Measurements from ENCODE around the gene IGF2. TPM values are rescaled to one million over a fixed set of nuclear protein-coding genes. Genes with fewer than 3 reads are reported as not detected.

Gene IGF2
- total and polyA plus RNA-seq, 2 donors (not counting 3 experiments of a cell fraction or from before 2014, with no cell fraction given), result 5.7 to 21.0 TPM

DNA sequence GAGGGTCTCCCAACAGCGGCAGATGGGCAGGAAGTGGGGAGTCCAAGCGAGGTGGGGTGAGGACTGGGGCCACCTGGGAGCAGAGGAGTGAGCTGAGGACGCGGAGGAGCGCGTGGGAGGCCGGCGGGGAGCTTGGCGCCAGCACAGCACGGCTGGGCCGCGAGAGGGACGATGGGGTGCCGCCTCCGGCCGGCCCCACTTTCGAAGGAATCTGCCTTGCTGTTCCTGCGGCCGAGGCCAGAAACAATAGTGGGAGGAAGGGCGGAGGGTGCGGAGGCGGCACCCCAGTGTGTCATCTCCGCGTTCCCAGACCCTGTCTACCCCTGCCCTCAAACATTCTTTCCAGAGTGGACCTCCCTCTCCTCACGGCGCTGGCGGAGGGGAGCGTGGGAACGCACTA lies 16.3 kb upstream of the IGF2 start:
- no peaks in the 10 kb centered on the region for H3K79me2 ChIP-seq (ENCODE audit: control insufficient read depth, insufficient read depth, low read length)
- no peak overlapping the region for H2AFZ ChIP-seq (ENCODE audit: low read depth, low read length)
- no peak overlapping the region for H3K4me2 ChIP-seq (ENCODE audit: insufficient read depth, low read length)
- FAIRE-seq (no peak), DNase-seq (ENCODE audit: low read depth, low spot score) (no peak)
- intact Hi-C loops (cut with micrococcal nuclease), result no loop called here
- H4K20me1 ChIP-seq (replicated peaks; ENCODE audit: control insufficient read depth, extremely low read depth, insufficient read depth, low read length), result no peaks in the 10 kb centered on the region
- ChIA-PET CTCF (interaction anchor here (0.8 to 12.6 kb wide), 20 partner anchors 11 to 609 kb away, joined by 3 to 868 read pairs (median 7); partner anchors contain the start of gene SYT8), POLR2A (no interaction called here)
- H3K36me3 ChIP-seq (ENCODE audit: control insufficient read depth in 2 of 2, extremely low read depth in 1 of 2, insufficient read depth in 2 of 2, low read length in 2 of 2), result no peaks in the 10 kb centered on the region
- H3K9me1 ChIP-seq (replicated peaks; ENCODE audit: control insufficient read depth, extremely low read depth, insufficient read depth, low read length), result no peaks in the 10 kb centered on the region
- BruUV-seq (replicated peaks), result no TSS peak
- no peak overlapping the region for H3K27ac ChIP-seq (ENCODE audit: insufficient read depth, low read depth, low read length)
- dilution Hi-C loops (cut with MboI; ENCODE audit: extremely low pct_ligation_motif_present, low sequenced_read_pairs), result no loop called here
- no peaks in the 10 kb centered on the region for H3K9me3 ChIP-seq (replicated peaks; ENCODE audit: control insufficient read depth, insufficient read depth, low read length)
- no peaks in the 10 kb centered on the region for H3K4me1 ChIP-seq (ENCODE audit: control insufficient read depth, extremely low read depth, insufficient read depth, low read length)
- H3K9ac ChIP-seq (replicated peaks; ENCODE audit: extremely low read depth, insufficient read depth, low read length), result no peak overlapping the region
- no peak for TF ChIP-seq POLR2A (IDR thresholded peaks at IDR 0.05; ENCODE audit: low read depth, low read length)
- no peak for TF ChIP-seq GATA2 (IDR thresholded peaks at IDR 0.05; ENCODE audit: insufficient read depth, insufficient read length, low read depth, low read length)
- TF ChIP-seq, protein P1, sequence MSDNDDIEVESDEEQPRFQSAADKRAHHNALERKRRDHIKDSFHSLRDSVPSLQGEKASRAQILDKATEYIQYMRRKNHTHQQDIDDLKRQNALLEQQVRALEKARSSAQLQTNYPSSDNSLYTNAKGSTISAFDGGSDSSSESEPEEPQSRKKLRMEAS (IDR thresholded peaks at IDR 0.05; ENCODE audit: insufficient read depth, insufficient read length), result no peak
- no peak for TF ChIP-seq POLR2AphosphoS5 (IDR thresholded peaks at IDR 0.05; ENCODE audit: insufficient read depth, low read depth, low read length)
- no peak for TF ChIP-seq MYC (IDR thresholded peaks at IDR 0.05; ENCODE audit: low read depth, low read length)
- H3K4me3 ChIP-seq (replicated peaks in 1 of 3; ENCODE audit: insufficient read depth in 1 of 3, low read depth in 1 of 3, low read length in 3 of 3), result no peak overlapping the region
- H3K27me3 ChIP-seq (ENCODE audit: control insufficient read depth in 2 of 2, insufficient read depth in 2 of 2, low read length in 2 of 2), result peaks cover 0 to 2% of the 10 kb centered on the region in 2 experiments

DNA sequence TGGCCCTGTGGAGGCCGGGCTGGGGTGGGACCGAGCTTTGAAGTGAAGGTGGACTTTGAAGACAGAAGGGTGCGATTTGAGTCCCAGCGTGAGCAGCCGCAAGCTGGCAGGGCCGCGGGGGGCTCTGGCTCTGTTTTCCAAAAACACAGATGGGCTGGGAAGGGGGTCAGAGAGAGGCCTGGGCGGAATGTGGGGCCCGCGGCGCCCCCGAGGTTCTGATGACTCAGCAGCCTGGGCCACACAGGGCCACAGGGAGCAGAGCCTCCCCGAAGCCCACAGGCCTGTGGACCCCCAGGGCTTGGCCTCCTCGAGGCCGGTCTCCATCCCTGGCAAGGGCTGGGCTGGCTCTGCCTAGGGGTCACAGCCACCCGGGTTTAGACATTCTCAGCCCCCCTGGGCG lies 15.7 kb upstream of the IGF2 start:
- Histone ChIP-seq H3K79me2 (ENCODE audit: control insufficient read depth, insufficient read depth, low read length) (no peaks in the 10 kb centered on the region), H3K36me3 (ENCODE audit: control insufficient read depth in 2 of 2, extremely low read depth in 1 of 2, insufficient read depth in 2 of 2, low read length in 2 of 2) (no peaks in the 10 kb centered on the region), H2AFZ (ENCODE audit: low read depth, low read length) (no peak overlapping the region), H3K4me1 (ENCODE audit: control insufficient read depth, extremely low read depth, insufficient read depth, low read length) (no peaks in the 10 kb centered on the region), H3K9me3 (replicated peaks; ENCODE audit: control insufficient read depth, insufficient read depth, low read length) (no peaks in the 10 kb centered on the region), H3K4me3 (replicated peaks in 1 of 3; ENCODE audit: insufficient read depth in 1 of 3, low read depth in 1 of 3, low read length in 3 of 3) (no peak overlapping the region), H3K9me1 (replicated peaks; ENCODE audit: control insufficient read depth, extremely low read depth, insufficient read depth, low read length) (no peaks in the 10 kb centered on the region), H3K9ac (replicated peaks; ENCODE audit: extremely low read depth, insufficient read depth, low read length) (no peak overlapping the region), H3K4me2 (ENCODE audit: insufficient read depth, low read length) (no peak overlapping the region), H3K27me3 (ENCODE audit: control insufficient read depth in 2 of 2, insufficient read depth in 2 of 2, low read length in 2 of 2) (peaks cover 3% of the 10 kb centered on the region in 2 experiments), H4K20me1 (replicated peaks; ENCODE audit: control insufficient read depth, extremely low read depth, insufficient read depth, low read length) (no peaks in the 10 kb centered on the region), H3K27ac (ENCODE audit: insufficient read depth, low read depth, low read length) (no peak overlapping the region)
- no TSS peak for BruUV-seq (replicated peaks)
- FAIRE-seq, result no peak
- TF ChIP-seq, protein P2, sequence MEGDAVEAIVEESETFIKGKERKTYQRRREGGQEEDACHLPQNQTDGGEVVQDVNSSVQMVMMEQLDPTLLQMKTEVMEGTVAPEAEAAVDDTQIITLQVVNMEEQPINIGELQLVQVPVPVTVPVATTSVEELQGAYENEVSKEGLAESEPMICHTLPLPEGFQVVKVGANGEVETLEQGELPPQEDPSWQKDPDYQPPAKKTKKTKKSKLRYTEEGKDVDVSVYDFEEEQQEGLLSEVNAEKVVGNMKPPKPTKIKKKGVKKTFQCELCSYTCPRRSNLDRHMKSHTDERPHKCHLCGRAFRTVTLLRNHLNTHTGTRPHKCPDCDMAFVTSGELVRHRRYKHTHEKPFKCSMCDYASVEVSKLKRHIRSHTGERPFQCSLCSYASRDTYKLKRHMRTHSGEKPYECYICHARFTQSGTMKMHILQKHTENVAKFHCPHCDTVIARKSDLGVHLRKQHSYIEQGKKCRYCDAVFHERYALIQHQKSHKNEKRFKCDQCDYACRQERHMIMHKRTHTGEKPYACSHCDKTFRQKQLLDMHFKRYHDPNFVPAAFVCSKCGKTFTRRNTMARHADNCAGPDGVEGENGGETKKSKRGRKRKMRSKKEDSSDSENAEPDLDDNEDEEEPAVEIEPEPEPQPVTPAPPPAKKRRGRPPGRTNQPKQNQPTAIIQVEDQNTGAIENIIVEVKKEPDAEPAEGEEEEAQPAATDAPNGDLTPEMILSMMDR (IDR thresholded peaks at IDR 0.05; ENCODE audit: extremely low read depth in 1 of 2, insufficient read depth in 1 of 2, low read depth in 1 of 2, low read length in 2 of 2), result no peak
- TF ChIP-seq, protein P1 (IDR thresholded peaks at IDR 0.05; ENCODE audit: insufficient read depth, insufficient read length), result no peak
- TF ChIP-seq FOS (IDR thresholded peaks at IDR 0.05; ENCODE audit: borderline replicate concordance, insufficient read depth, low read length) (no peak), GATA2 (IDR thresholded peaks at IDR 0.05; ENCODE audit: insufficient read depth, insufficient read length, low read depth, low read length) (no peak), EZH2 (IDR thresholded peaks at IDR 0.05; ENCODE audit: borderline replicate concordance, low read depth, low read length, severe bottlenecking) (no peak)
- dilution Hi-C loops (cut with MboI; ENCODE audit: extremely low pct_ligation_motif_present, low sequenced_read_pairs), result no loop called here
- intact Hi-C loops (cut with micrococcal nuclease), result no loop called here
- no peak for DNase-seq (ENCODE audit: low read depth, low spot score)
- ChIA-PET CTCF (interaction anchor here (1.0 to 12.6 kb wide), 8 partner anchors 118 to 560 kb away, joined by 4 to 868 read pairs (median 78); partner anchors contain the start of gene MRPL23), POLR2A (no interaction called here)
